Measurements from ENCODE around the gene ZNF124. TPM values are rescaled to one million over a fixed set of nuclear protein-coding genes. Genes with fewer than 3 reads are reported as not detected.

Gene ZNF124
- total and polyA plus RNA-seq, 2 of the 13 experiments (the other 11 are each of a cell fraction or from before 2014, with no cell fraction given): 9.7 to 134 TPM

- 0 out of 2 replicates have a peak, but pooled peaks have one; percentile 51 for TF ChIP-seq ATF5 (CRISPR knock-in tag; IDR thresholded peaks at IDR 0.05; ENCODE audit: low read depth)
- peak; percentile 81 for TF ChIP-seq ASH2L (IDR thresholded peaks at IDR 0.05; ENCODE audit: insufficient read length, low read depth, low read length)
- TF ChIP-seq MAX (IDR thresholded peaks at IDR 0.05): peak; percentile 82
- TF ChIP-seq CBX1 (IDR thresholded peaks at IDR 0.05; ENCODE audit: low read depth): peak; percentile 70
- TF ChIP-seq LBX2 (CRISPR knock-in tag; IDR thresholded peaks at IDR 0.05; ENCODE audit: borderline replicate concordance): no peak
- no peak for TF ChIP-seq ZNF160 (CRISPR knock-in tag; IDR thresholded peaks at IDR 0.05)
- peak; percentile 42; the same call in 1 of the 2 replicates for TF ChIP-seq ZNF563 (CRISPR knock-in tag; IDR thresholded peaks at IDR 0.05)
- TF ChIP-seq GPBP1L1 (CRISPR knock-in tag; IDR thresholded peaks at IDR 0.05): no peak
- TF ChIP-seq PHF8 (CRISPR knock-in tag; IDR thresholded peaks at IDR 0.05): peak; percentile 95
- TF ChIP-seq ARNTL (CRISPR knock-in tag; IDR thresholded peaks at IDR 0.05): 0 out of 2 replicates have a peak, but pooled peaks have one; percentile 45
- TF ChIP-seq TAF1 (CRISPR knock-in tag; IDR thresholded peaks at IDR 0.05): peak; percentile 88
- peak; percentile 81; the same call in 1 of the 2 replicates for TF ChIP-seq ZNF580 (CRISPR knock-in tag; IDR thresholded peaks at IDR 0.05; ENCODE audit: borderline replicate concordance, low read depth)
- 0 out of 2 replicates have a peak, but pooled peaks have one; percentile 24 for TF ChIP-seq SNAPC4 (CRISPR knock-in tag; IDR thresholded peaks at IDR 0.05)
- no peak for TF ChIP-seq BCLAF1 (IDR thresholded peaks at IDR 0.05)
- TF ChIP-seq HNF4G (IDR thresholded peaks at IDR 0.05; ENCODE audit: borderline replicate concordance, low read depth, low read length): no peak
- TF ChIP-seq HNF4G (CRISPR knock-in tag; IDR thresholded peaks at IDR 0.05; ENCODE audit: borderline replicate concordance, low read depth): peak; percentile 62; the same call in 1 of the 2 replicates
- peak; percentile 59 for TF ChIP-seq ZNF292 (CRISPR knock-in tag; IDR thresholded peaks at IDR 0.05; ENCODE audit: borderline replicate concordance, low read depth)
Observed at GRCh38 chr1:247111700-247112478, 59.9 kb downstream of the ZNF124 start (continued).

Measured in HepG2 (cell line).